ENCODE results near the gene KRT35.
"Not testable (repeated sequence)": the region's sequence is repeated elsewhere in the genome, so short reads cannot be mapped to it uniquely, and the experiment has no call there.

The KRT35 gene

GRCh38 chr17:41452281-41452680 lies 28.7 kb downstream of the KRT35 start:
- DNase-seq: no peak

- DNase-seq: no peak
Measured at GRCh38 chr17:41451154-41451728, 29.7 kb downstream of the KRT35 start.

GRCh38 chr17:41449008-41449407 lies 31.9 kb downstream of the KRT35 start:
- DNase-seq: no peak

- DNase-seq: no peak
Measured at GRCh38 chr17:41448506-41448905, 32.4 kb downstream of the KRT35 start.

GRCh38 chr17:41446806-41447205 lies 34.1 kb downstream of the KRT35 start:
- no peak for DNase-seq

GRCh38 chr17:41444640-41445039 lies 36.3 kb downstream of the KRT35 start:
- DNase-seq: no peak

DNA sequence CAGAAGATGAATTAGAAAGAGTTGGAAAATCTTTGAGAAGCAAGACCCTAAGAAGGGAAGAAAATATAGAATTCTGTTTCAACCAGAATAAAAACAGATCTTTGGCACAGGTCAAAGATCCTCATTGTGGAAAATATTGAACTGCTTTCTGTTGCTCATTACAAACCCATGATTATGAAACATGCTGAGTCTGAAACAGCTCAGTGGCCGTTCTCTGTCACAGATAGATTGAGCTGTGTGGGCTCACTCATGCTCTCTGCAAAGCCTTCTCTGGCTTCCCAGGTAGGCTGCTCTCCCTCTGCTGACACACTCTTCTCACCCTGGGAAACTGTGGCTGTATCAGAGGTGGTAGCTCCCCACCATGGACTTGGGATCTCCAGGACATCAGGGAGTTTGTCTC lies 36.8 kb downstream of the KRT35 start:
- no peak for DNase-seq

GRCh38 chr17:41442739-41443138 lies 38.2 kb downstream of the KRT35 start:
- DNase-seq: no peak

DNA sequence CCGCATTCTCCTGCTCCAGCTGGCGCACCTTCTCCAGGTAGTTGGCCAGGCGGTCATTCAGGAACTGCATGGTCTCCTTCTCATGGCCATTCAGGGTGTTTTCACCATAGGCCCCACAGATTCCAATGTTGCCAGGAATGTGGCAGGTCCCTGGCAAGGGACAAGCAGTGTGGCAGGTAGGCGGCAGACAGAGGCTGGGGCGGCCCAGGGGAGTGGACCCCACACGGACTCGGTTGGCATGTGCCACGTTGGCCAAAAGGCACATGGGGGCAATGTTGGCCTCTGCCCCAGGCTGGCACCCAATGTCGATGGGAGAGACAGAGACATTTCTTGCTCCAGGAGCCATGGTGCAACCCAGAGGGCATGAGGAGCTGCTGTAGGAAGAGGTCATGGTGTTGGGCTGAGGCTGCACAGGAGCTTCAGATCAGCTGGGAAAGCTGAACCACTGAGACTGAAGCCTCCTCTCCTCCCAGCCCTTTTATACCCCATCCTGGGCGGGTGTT lies 40.4 kb downstream of the KRT35 start, which contains the start of gene KRT38:
KRT38 (minus strand) TSS at position 453 of the 503 bp plus-strand sequence; CDS start at position 391, 62 bp downstream.
- DNase-seq: no peak

GRCh38 chr17:41439375-41439774 lies 41.6 kb downstream of the KRT35 start:
- no peak for DNase-seq

DNA sequence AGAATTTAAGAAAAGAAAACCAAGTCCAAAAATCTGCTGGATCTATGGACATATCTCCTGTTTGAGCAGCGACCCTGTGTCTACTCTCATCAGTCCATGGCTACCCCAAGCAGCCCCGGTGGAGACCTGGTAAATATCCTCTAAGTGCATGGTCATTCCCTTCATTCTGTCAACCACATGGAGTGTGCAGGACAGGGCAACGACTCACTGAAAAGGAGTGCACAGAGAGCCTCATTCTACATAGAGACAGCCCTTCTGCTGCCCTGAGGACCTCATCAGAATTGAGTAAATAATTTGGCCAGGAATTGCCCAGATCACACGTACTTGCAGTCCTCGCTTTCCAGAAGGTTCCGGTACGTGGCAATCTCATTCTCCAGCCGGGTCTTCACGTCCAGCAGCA lies 43.2 kb downstream of the KRT35 start:
- DNase-seq: no peak

DNA sequence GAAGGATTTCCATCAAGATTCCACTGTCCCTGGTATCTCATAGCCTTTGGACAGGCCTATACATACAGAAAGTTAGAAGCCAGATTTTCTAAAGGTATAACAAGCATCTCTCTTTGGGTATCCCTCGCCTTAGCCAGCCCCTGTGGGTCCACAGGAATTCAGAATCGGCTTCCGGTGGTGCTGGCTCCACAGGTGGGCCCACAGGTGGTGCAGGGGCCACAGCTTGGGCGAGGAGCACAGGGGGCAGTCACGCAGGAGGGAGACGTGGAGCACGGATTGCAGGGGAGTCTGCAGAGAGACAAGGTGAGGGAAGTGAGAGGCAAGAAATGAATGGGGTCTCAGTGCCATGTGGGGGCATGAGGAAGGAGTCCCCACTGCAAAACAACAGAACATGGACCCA lies 43.7 kb downstream of the KRT35 start:
- DNase-seq: no peak

DNA sequence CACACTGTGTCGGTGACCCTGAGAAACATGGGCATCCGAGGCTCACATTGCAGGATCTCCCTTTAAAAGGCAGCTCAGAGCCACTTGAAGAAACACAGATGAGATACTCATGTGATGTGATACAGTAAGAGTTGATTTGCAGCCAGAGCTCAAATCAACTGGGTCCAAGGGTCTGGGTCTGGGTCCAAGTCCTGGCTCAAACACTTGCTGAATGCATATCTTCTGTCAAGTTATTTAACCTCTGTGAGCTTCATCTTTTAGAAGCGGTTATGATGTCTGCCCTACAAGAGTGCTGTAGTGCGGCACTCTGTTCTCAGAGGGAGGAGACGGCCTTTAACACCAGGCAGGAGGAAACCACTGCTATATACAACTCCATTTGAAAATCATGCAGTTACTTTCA lies 46.5 kb downstream of the KRT35 start:
- no peak for DNase-seq

DNA sequence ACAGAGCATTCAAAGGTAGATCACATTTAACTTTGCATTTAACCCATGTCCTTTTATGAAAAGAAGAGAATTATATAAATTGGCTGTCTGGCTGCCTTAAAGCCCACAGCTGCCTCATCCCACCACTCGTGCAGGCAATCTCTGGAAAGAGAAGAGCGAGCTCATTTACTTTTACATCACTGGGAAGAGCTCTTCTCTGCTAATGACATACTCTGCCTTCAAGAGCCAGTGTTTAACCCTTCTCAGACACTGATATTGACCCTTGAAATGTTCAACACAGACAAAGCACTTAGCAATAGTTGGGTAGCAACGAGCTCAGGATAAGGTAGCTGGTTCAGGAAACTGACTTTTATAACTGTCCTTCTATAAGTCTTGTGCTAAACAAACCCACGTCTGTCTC lies 46.9 kb downstream of the KRT35 start:
- DNase-seq: no peak

DNA sequence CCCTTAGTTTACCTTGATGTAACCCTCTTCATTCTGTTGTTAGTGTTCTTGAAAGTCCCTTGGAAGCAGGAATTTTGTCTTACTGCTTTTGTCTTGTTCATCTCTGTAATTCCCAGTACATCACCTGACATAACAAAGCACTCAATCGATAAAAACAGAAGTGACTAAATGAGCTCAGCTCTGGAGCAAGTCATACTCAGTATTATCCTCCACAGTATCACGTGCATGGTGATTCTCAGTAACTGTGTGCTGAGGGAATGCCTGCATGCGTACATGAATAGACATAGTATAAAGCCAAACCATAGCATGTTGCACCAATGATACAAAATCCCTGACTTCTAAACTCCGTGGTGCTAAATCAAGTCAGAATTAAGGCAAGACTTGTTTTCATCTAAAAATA lies 47.4 kb downstream of the KRT35 start:
- DNase-seq: no peak

DNA sequence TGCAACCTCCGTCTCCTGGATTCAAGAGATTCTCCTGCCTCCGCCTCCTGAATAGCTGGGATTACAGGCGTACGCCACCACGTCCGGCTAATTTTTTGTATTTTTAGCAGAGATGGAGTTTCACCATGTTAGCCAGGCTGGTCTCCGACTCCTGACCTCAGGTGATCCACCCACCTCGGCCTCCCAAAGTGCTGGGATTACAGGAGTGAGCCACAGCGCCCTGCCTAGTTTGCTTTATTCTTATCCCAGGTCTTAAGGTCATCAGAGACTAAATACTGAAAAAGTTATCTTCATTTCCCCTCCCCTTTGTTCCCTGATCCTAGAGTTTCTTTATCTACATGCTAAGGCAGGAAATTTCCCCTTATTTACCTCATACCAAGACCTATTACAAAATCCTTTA lies 50.6 kb downstream of the KRT35 start:
- not testable (repeated sequence) for DNase-seq

DNA sequence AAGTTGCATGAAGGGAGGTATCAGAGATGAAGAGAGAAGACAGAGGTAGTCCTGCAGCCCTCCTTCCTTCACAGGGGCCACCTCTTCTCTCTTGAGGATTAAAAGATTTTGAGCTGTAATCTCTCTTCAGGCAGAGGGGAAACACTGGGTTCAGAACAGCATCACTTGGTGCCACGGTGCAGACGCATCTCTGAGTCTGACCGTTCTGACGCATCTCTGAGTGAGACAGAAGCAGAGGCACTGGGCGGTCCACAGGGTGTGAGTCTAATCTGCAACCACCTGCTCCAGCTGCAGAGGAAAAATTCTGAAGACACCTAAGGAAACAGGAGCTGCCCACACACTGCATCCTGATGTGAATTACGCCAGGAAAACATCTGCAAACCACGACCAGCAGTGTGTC lies 51.3 kb downstream of the KRT35 start:
- DNase-seq: no peak

- DNase-seq: no peak
Measured at GRCh38 chr17:41428591-41429291, 52.2 kb downstream of the KRT35 start.
